GM19397 (cell line): Measurements from ENCODE around the gene ADGRL4.
"Not testable (repeated sequence)": the region's sequence is repeated elsewhere in the genome, so short reads cannot be mapped to it uniquely, and the experiment has no call there.

Experiments used
- ATAC-seq: cut with Tn5 transposase; IDR thresholded peaks from one replicate; pipeline ENCODE4 v1.9.1; 2021; ENCODE audit warnings: mild to moderate bottlenecking, moderate library complexity; ENCODE audit not compliant: unreplicated experiment

ADGRL4 gene

DNA sequence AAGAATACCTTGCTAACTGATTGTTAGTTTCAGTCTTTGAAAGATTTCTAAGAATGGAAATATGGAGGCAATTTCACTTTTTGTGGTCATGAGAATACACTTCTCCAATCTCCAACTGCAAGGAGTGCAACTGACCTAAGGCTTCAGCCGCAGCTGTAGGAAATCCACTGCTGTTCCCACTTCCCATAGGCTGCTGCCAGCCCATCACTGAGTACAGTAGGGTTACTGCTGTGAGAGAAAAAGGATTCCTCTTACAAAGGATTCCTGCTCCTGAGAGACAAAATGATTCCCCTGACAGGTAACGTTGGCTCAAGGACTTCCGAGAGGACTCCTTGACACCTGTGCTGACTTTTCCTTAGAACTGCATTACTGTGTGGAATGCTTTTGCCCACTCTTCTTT is 87.4 kb downstream of the ADGRL4 start:
- no peak for ATAC-seq

DNA sequence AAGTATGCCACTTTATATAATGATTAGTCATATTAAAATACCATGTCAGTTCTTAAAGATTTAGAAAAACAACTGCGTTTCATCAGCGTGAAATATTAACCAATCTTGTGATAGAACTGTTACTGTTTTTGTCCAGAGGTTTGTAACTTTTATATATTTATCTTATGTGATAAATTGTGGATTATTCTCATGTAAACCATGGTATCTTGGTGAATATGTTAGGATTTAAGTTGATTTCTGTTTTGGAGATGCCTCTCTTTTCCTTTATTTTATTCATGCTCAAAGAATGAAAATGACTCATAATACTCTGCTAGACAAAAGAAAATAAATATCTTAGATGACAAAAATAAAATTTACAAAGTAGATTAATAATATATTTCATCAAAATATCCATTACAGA is 88.4 kb downstream of the ADGRL4 start:
- no peak for ATAC-seq

DNA sequence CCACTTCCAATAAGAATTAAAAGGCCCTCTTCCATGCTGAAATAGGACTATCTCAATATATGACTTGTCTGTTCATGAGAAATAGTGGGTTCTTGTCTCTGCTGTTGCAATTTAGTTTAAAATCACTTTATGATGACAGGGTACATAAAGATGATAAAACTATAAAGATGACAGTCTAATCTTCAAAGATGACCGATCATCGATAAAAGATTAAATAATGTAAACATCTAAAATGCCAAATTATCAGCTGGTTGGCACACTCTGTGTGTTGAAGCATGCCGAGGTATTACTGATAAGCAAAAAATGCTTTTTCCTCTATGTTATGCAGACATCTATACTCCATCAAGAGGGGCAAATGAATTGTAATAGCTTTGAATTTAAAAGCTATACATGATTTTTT is 89.5 kb downstream of the ADGRL4 start:
- ATAC-seq = no peak

DNA sequence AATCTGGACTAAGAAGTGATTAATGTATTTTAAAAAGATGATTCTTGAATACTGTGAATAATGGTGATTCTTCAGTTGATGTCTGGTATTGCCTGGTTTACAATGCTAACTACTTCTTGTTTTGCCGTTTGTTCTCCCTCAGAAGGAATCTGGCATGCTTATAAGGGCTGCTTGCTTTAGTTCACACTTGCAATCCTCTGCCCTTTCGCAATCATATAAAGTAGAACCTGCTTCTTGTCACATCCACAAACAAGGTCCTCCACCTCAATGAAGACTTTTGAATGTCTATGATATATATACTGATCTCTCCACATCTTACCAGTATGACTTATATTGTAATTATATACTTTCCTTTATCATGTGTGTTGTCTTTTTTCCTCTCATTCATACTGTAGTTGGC is 92.6 kb downstream of the ADGRL4 start:
- ATAC-seq = no peak

DNA sequence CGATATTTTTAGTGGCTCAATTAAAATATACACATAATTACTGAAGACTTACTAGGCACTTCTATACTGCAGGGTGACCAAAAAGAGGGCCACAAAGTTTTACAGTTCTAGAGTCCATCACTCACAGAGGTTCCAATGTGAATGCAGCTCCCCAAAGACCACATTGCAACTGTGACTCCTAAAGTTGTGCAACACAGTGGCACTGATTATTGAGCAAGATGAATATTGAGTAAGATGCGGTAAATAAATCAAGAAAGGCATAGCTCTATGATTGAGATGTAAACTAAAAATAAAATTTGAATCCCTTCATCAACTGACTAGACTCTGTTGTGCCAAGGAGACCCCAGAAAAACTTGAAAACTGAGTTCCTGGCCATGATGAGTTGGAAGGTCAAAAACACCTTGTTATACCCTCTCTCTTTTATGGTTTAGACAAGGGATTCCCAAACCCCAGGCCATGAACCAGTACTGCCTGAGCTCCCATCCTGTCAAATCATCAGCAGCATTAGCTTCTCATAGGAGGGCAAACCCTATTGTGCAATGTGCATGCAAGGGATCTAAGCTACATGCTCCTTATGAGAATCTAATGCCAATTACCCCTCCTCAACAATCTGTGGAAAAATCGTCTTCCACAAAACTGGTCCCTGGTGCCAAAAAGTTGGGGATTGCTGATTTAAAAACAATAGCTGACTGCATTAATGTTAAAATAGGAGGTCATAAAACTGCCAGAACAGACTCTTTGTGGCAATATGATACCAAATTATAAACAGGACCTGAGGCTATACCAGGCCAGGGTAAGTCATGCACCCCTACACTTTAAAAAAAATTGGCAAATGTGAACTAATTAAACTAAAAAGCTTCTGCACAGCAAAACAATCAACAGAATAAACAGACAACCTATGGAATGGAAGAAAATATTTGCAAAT is 94.3 kb downstream of the ADGRL4 start:
- no peak for ATAC-seq

DNA sequence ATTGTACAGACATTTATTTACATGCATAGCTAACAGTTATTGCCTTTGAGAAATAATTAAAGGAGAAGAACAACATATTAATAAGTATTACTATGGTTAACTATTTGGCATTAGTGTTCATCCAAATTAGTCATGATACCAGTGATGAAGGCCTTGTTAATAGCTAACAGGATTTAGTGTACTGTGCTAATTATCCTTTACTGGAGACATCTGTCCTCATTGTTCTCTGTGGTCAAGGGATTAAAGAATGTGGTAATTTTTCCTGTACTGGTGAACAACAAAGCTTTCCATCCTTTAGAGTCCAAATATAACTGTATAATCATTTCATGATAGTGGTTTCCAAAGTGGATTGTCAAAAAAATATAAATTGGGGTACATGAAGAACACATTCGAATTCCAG is 103.9 kb downstream of the ADGRL4 start:
- ATAC-seq = no peak

DNA sequence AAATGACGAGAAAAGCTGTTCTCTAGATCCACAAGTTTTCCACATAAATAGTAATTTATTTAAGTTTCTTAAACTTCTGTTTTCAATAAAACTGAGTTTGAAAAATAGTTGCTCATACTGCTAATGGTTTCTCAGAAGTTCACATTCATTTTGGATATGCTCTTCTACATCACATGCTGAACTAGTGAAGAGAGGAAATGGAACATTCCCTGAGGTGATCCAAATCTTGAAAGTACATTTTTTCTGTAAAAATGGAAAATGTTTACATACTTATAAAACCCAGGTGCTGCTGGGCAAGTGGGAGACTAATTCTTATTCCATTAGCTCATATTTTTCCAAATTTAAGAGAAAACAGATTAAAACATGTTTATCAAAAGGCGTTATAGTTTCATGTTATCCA is 111.7 kb downstream of the ADGRL4 start:
- ATAC-seq = no peak

DNA sequence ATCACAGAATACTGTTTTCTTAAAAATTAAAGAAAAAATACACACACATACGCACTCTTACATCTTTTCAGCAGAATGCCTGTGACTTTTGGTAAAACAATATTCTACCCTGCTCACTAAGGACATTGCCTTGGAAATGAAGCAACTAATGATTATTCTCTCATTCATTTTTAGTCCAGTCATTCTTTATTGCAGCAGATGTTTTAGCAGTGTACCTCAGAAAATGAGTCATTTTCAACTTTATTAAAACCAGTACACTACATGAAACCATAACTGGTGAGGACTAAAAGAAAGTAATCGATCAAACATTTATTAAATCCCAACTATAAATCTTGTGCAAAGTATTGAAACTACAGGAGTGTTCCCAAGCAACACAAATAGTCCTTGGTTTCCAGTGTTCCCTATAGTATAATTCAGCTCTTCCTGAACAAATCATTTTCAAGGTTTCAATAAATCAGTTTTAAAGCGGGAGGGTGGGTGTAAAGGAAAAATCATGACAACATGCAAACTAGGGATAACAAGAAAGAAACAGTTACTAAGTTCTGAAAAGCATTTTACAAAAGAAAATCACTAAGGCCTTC is 114.2 kb downstream of the ADGRL4 start:
- no peak for ATAC-seq

DNA sequence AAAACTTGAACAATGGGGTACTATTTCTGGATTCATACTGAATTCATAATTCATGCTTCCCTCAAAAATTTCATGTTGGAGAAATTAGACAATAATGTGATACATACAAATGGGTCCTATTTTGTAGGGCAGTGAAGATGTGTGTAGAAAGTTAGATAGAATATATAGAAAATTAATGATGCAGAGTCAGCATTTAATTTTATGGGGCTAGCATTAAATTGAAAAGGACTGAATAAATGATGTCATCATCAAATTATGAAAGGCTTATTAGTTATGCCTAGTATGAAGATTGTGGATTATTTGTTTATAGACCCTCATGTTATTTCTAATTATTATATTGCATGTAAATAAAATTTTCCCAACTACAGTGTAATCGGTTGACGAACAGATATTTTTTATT is 119.1 kb downstream of the ADGRL4 start:
- ATAC-seq = no peak

DNA sequence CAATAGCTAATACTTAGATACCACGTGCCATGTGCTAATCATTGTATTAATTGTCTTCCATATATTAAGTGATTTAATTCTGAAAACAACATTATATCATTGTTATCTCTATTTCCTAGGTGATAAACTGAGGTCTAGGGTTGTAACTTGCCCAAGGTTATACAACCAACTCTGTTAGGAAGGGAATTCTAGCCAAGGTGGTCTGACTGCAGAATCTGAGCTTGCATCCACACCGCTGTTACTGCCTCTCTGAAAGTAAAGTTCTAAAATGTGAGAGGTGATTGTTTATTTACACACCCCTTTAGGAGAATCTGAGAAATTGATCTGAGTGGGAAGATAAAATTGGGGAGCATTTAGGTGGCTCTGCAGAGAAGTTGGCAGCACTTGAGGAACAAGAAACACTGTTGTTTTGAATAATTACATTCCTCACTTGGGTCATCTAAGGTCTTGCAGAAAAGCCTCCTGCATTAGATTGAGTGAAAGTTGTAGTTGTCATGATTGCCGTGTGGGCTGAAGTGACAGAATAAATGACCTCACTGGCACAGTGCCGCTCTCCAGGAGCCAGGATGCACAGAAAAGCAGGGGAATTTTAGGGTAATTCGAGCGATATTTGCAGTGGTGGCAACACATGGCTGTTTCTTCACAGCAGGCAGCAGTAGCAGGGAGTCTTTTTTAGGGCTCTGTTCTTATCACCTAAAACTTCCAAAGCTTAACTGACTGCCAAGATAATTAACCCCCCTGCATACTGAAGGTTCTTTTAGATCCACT is 121.7 kb downstream of the ADGRL4 start:
- no peak for ATAC-seq

DNA sequence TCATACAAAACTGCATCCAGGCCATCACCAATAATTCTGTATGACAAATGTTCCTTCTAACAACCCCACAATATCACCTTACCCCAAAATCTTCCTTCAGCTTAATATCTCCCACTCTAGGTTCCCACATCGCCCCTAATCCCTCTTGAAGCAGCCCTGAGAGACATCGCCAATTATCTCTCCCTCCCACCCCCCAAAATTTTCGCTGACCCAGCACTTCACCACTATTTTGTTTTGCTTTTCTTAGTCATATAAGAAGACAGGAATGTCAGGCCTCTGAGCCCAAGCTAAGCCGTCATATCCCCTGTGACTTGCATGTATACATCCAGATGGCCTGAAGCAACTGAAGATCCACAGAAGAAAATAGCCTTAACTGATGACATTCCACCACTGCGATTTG is 126.3 kb downstream of the ADGRL4 start:
- no peak for ATAC-seq

DNA sequence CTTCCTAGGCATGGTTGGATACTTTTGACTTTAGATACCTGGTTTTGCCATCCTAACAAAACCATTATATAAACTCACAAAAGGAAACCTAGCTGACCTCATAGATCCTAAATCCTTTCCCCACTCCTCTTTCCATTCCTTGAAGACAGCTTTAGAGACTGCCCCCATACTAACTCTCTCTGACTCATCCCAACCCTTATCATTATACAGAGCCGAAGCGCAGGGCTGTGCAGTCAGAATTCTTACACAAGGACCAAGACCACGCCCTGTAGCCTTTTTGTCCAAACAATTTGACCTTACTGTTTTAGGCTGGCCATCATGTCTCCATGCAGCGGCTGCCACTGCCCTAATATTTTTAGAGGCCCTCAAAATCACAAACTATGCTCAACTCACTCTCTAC is 130.5 kb downstream of the ADGRL4 start:
- ATAC-seq = not testable (repeated sequence)

DNA sequence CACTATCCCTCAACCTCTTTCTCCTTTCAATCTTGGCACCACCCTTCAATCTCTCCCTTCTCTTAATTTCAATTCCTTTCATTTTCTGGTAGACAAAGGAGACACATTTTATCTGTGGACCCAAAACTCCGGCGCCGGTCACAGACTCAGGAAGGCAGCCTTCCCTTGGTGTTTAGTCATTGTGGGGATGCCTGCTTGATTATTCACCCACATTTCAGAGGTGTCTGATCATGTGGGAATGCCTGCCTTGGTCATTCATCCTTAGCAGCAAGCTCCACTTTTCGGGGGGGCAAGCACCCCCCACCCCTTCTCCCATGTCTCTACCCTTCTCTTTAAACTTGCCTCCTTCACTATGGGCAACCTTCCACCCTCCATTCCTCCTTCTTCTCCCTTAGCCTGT is 133.7 kb downstream of the ADGRL4 start:
- ATAC-seq = not testable (repeated sequence)

DNA sequence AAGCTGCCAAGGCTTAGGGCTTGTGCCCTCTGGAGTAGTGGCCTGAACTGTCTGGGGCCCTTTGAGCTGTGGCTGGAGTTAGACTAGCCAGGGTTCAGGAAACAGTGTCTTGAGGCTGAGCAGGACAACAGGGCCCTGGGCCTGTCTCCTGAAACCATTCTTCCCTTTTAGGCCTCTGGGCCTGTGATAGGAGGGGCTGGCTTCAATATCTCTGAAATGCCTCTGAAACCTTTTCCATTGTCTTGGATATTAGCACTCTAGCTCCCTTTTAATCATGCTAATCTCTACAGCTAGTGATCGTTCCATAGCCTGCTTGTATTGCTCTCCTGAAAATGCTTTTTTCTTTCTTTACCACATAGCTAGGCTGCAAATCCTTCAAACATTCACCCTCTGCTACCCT is 135.3 kb downstream of the ADGRL4 start:
- no peak for ATAC-seq

DNA sequence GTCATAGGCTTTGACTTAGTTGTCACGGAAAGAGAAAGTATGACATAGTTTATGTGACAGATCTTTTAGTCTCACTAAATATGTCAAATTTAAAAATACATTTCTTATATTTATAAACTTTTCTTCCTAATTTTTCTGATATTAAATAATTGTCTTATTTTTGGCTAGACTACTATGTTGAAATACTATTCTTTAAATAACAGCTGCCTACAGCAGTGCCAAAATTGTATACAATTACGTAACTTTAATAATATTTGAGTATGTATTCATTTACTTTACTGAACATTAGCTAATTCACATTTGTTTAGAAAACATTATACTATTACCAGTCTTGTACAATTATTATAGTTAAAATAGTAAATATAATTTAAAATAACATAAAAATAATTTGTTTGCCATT is 137.4 kb downstream of the ADGRL4 start:
- no peak for ATAC-seq

DNA sequence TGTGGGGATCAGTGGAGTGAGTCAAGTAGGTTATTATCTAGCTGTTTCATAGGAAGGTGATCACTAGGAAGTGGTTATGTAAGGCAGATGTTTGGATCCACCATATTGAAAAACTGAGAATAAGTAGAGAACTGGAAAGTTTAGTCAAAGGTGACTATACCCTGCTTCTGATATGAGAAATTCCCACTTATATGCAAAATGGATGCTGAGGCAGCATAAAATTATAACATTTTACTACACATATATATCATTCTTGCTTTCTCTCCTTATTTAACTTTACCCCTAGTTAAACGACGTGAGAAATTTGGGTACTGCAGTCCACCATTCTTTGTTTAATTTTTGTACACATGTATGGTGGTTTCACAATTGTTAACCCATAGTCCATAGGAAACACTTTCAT is 142.4 kb downstream of the ADGRL4 start:
- ATAC-seq = no peak

DNA sequence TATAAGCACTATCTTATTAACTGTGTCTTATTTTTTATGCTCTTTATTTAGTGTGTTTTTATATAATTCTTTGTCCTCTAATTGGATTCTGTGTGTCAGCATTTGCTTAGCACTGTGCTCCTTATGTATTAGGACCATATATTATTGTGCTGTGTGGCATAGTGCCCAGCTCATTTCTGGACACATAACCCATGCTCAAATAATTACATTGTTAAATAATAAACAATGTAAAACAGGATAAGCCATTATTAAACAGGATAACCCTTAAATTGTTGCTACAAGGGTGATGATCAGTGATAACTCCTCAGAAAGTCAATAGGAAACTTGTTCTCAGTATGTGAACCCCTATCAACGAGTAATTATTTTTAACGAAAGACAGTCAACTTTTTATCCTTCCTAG is 150.4 kb downstream of the ADGRL4 start:
- no peak for ATAC-seq

DNA sequence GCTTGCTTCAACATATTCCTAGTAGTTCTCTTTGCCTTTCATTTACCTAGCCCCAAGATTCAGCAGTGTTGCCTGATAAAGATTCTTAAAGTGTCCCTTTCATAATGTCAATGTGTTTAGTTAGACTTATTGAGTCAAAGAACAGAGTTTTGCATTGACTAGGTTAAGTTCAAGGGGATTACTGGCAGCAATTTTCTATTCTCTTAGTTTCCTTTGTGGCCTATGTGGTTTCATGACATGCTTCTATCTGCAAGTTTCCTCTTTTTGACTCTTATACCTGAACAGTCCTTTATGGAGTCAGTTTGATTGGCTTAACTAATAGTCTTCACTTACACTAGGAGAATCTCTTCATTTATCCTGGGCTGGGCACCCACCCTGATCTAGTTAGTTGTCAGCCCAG is 151.3 kb downstream of the ADGRL4 start:
- peak; percentile 76 for ATAC-seq

DNA sequence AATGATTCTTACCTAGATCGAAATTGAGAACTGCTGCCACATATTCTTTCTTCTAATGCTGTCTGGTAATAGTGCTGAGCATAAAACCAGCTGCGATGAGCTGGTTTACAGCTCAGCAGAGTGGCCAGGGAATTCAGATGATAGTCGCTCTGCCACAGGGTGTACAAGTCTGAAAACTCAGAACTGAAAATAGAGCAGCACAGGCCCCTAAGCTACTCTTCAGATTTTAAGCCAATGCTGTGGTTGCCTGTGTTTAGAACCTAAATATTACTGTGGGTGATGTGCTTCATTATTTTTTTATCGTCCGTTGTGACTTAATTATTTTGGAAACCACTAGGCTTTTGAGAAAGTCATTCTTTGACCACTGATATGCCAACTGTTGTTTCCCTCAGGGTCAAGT is 152.0 kb downstream of the ADGRL4 start:
- ATAC-seq = no peak

DNA sequence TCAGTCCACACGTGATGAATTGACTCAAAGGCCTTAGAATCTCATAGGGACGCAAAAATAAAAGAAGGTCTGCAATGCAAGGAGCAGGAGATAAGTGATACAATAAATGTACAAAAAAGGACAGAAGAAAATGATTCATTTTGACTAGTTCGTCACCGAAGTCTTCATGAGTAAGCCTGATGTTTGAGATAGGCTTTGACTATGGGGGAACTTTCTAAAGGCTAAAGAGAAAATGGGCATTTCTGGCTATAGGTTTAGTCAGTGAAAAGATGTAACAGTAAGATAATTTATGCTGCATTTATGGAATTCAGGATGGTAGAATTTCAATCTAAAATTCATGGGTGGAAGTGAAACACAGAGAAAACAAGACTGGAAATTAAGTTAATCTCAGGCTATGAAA is 163.0 kb downstream of the ADGRL4 start:
- no peak for ATAC-seq

DNA sequence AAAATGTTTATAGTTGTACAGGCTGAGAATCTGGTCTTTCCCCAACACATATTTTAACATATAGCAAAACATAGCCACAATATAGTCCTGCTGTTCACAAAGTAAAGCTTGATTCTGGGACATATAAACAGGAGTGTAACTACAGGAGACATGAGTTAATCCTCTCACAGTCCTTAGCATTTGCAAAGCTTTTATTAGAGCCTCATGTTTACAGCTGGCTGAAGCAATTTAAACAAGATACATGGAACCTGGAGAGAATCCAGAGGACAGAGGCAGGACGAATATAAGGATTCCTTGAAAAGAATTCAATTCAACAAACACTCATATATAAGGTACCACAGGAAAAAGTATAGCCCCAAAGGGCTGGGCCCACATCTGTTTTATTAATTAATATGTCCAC is 163.4 kb downstream of the ADGRL4 start:
- no peak for ATAC-seq
